GM12878 (cell line): ENCODE results near the gene SCEL. TPM values are rescaled to one million over a fixed set of nuclear protein-coding genes. Genes with fewer than 3 reads are reported as not detected.

Experiments
- GATAD2B ChIP-seq: fragments of 450-650 bp; conservative IDR thresholded peaks from 2 replicates; pipeline ENCODE4 v1.6.1; 2017; ENCODE audit warnings: low read depth, mild to moderate bottlenecking, moderate library complexity
- NR2C2 ChIP-seq: IDR thresholded peaks from 2 replicates; pipeline ENCODE4 v1.6.1; 2011; ENCODE audit warnings: borderline replicate concordance, low read depth; ENCODE audit not compliant: control insufficient read depth, insufficient read length
- PML ChIP-seq: IDR thresholded peaks from 2 replicates; pipeline ENCODE4 v1.6.1; 2012; ENCODE audit warnings: low read length, inconsistent platforms
- TCF3 ChIP-seq: IDR thresholded peaks from 2 replicates; pipeline ENCODE4 v1.6.1; 2012; ENCODE audit warnings: low read depth, mild to moderate bottlenecking, low read length, borderline replicate concordance; ENCODE audit not compliant: insufficient read depth
- ZNF24 ChIP-seq: fragments of 450-650 bp; IDR thresholded peaks from 2 replicates; pipeline ENCODE4 v1.6.1; 2017; ENCODE audit warnings: antibody characterized with exemption, mild to moderate bottlenecking
- polyA plus RNA-seq, 11 experiments: library from polyadenylated mRNA; depleted of rRNA in 4 of 11; unstranded in 6 of 11; stranded (reverse) in 5 of 11; fragments of >200 nt; fragmentation: Nextera tagmentation in 4 of 11; fragmentation: Illumina TruSeq in 1 of 11; extraction: Ambion mirVana in 4 of 11; extraction: Trizol in 1 of 11; gene quantifications; 1 replicate in 1 of 11; 2 replicates in 10 of 11; pipeline versions ENCODE4 v1.2.1 to v1.2.3, GENCODE V29; 2011 to 2016; ENCODE audit warnings: inconsistent platforms in 2 of 11, missing spikeins in 2 of 11, low read depth in 1 of 11
- total RNA-seq, 4 experiments: library from RNA; depleted of rRNA in 3 of 4; stranded (reverse); fragments of >200 nt in 3 of 4; fragmentation: Illumina TruSeq in 1 of 4; extraction: Trizol in 1 of 4; gene quantifications; 2 replicates each; pipeline versions ENCODE4 v1.2.1 to v1.2.3, GENCODE V29; 2013 to 2021
- TF ChIP-seq, protein P1 (sequence below): fragments of 450-650 bp; IDR thresholded peaks from 2 replicates; pipeline ENCODE4 v1.6.1; 2016; ENCODE audit warnings: mild to moderate bottlenecking, moderate library complexity, borderline replicate concordance
- TF ChIP-seq, protein P2 (sequence below): IDR thresholded peaks from 2 replicates; pipeline ENCODE4 v1.6.1; 2011; ENCODE audit warnings: mild to moderate bottlenecking, low read depth, low read length, moderate library complexity; ENCODE audit not compliant: insufficient replicate concordance
- TF ChIP-seq, protein P3 (sequence below): IDR thresholded peaks from 2 replicates; pipeline ENCODE4 v1.6.1; 2012; ENCODE audit warnings: mild to moderate bottlenecking, low read depth, low read length

SCEL gene
- total and polyA plus RNA-seq, 10 of the 15 experiments (the other 5 are each of a cell fraction or from before 2014, with no cell fraction given) = 0.09 to 0.68 (median 0.16) TPM; not detected in 1

DNA sequence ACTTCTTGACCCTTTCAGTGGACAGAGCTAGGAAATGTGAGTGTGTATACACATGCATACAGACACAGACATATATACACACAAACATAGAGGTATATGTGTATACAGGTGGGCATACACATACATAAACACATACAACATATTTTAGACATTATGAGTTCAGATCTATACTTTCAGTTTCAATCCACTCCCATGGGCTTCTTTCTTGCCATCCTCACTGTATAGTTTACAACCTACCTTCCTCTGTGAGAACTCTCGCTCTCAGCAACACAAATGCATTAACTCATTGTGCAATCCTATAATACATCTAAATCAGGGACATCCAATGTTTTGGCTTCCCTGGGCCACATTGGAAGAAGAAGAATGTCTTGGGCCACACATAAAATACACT lies 21.2 kb upstream of the SCEL start (continued):
- TF ChIP-seq, protein P1, sequence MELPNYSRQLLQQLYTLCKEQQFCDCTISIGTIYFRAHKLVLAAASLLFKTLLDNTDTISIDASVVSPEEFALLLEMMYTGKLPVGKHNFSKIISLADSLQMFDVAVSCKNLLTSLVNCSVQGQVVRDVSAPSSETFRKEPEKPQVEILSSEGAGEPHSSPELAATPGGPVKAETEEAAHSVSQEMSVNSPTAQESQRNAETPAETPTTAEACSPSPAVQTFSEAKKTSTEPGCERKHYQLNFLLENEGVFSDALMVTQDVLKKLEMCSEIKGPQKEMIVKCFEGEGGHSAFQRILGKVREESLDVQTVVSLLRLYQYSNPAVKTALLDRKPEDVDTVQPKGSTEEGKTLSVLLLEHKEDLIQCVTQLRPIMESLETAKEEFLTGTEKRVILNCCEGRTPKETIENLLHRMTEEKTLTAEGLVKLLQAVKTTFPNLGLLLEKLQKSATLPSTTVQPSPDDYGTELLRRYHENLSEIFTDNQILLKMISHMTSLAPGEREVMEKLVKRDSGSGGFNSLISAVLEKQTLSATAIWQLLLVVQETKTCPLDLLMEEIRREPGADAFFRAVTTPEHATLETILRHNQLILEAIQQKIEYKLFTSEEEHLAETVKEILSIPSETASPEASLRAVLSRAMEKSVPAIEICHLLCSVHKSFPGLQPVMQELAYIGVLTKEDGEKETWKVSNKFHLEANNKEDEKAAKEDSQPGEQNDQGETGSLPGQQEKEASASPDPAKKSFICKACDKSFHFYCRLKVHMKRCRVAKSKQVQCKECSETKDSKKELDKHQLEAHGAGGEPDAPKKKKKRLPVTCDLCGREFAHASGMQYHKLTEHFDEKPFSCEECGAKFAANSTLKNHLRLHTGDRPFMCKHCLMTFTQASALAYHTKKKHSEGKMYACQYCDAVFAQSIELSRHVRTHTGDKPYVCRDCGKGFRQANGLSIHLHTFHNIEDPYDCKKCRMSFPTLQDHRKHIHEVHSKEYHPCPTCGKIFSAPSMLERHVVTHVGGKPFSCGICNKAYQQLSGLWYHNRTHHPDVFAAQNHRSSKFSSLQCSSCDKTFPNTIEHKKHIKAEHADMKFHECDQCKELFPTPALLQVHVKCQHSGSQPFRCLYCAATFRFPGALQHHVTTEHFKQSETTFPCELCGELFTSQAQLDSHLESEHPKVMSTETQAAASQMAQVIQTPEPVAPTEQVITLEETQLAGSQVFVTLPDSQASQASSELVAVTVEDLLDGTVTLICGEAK = no peak
- TF ChIP-seq, protein P2, sequence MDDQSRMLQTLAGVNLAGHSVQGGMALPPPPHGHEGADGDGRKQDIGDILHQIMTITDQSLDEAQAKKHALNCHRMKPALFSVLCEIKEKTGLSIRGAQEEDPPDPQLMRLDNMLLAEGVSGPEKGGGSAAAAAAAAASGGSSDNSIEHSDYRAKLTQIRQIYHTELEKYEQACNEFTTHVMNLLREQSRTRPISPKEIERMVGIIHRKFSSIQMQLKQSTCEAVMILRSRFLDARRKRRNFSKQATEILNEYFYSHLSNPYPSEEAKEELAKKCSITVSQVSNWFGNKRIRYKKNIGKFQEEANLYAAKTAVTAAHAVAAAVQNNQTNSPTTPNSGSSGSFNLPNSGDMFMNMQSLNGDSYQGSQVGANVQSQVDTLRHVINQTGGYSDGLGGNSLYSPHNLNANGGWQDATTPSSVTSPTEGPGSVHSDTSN = no peak
- 0 out of 2 replicates have a peak, but pooled peaks have one; percentile 6 for TF ChIP-seq GATAD2B
- TF ChIP-seq, protein P3, sequence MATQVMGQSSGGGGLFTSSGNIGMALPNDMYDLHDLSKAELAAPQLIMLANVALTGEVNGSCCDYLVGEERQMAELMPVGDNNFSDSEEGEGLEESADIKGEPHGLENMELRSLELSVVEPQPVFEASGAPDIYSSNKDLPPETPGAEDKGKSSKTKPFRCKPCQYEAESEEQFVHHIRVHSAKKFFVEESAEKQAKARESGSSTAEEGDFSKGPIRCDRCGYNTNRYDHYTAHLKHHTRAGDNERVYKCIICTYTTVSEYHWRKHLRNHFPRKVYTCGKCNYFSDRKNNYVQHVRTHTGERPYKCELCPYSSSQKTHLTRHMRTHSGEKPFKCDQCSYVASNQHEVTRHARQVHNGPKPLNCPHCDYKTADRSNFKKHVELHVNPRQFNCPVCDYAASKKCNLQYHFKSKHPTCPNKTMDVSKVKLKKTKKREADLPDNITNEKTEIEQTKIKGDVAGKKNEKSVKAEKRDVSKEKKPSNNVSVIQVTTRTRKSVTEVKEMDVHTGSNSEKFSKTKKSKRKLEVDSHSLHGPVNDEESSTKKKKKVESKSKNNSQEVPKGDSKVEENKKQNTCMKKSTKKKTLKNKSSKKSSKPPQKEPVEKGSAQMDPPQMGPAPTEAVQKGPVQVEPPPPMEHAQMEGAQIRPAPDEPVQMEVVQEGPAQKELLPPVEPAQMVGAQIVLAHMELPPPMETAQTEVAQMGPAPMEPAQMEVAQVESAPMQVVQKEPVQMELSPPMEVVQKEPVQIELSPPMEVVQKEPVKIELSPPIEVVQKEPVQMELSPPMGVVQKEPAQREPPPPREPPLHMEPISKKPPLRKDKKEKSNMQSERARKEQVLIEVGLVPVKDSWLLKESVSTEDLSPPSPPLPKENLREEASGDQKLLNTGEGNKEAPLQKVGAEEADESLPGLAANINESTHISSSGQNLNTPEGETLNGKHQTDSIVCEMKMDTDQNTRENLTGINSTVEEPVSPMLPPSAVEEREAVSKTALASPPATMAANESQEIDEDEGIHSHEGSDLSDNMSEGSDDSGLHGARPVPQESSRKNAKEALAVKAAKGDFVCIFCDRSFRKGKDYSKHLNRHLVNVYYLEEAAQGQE = no peak
- TF ChIP-seq TCF3 = no peak
- TF ChIP-seq PML = no peak
- TF ChIP-seq ZNF24 = peak; percentile 45; the same call in 1 of the 2 replicates
- no peak for TF ChIP-seq NR2C2
